ENCODE results near the gene NLGN4Y. TPM values are rescaled to one million over a fixed set of nuclear protein-coding genes. Genes with fewer than 3 reads are reported as not detected.

NLGN4Y gene
- total and polyA plus RNA-seq, 2 of the 4 experiments (the other 2 are of a cell fraction), result not detected

DNA sequence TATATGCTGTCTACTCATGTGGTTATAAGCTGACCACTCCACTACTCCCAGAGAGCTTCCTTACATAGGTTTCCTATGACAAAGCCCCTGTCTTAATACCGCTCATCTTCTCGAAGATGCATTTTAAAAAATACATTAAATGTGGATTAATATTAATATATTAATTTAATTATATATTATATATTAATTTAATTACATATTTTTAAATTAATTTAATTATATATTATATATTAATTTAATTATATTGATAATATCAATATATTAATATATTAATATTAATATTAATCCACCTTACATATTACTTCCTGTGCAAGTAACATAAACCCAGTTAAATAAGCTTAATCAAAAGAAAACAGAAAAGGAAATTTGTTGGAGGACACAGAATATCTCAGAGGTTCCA lies 19.7 kb upstream of the NLGN4Y start:
- no peak overlapping the region for H4K91ac ChIP-seq (ENCODE audit: insufficient read depth, low read depth, low read length)
- H3K23ac ChIP-seq (ENCODE audit: low read depth, low read length), result no peak overlapping the region
- ChIA-PET POLR2A (ENCODE audit: unreplicated experiment) (no interaction called here), CTCF (no interaction called here)
- no peak overlapping the region for H3K4ac ChIP-seq (ENCODE audit: low read depth, low read length)
- no peak overlapping the region for H2BK5ac ChIP-seq (ENCODE audit: low read depth, low read length, poor library complexity, severe bottlenecking)
- H3K4me1 ChIP-seq (ENCODE audit: control insufficient read depth, insufficient read depth, low read length), result no peaks in the 10 kb centered on the region
- H2BK20ac ChIP-seq (ENCODE audit: low read depth, low read length), result no peak overlapping the region
- ATAC-seq (ENCODE audit: low read depth) (no peak), DNase-seq (no peak)
- H3K36me3 ChIP-seq (ENCODE audit: control insufficient read depth, insufficient read depth, low read length), result no peaks in the 10 kb centered on the region
- no peak overlapping the region for H3K27ac ChIP-seq (ENCODE audit: insufficient read depth, low read length)
- dilution Hi-C loops (cut with HindIII; ENCODE audit: low sequenced_read_pairs, unreplicated experiment), result no loop called here
- H3K27me3 ChIP-seq (ENCODE audit: control insufficient read depth, insufficient read depth, low read length), result no peaks in the 10 kb centered on the region
- no peak overlapping the region for H3K9ac ChIP-seq (ENCODE audit: low read depth, low read length)
- no peak for TF ChIP-seq FOS (IDR thresholded peaks at IDR 0.05; ENCODE audit: low read depth, low read length)
- no peak for TF ChIP-seq MAZ (IDR thresholded peaks at IDR 0.05; ENCODE audit: borderline replicate concordance, low read depth, low read length)
- no peak for TF ChIP-seq POLR2A (IDR thresholded peaks at IDR 0.05; ENCODE audit: low read depth, low read length)
- TF ChIP-seq CHD1 (IDR thresholded peaks at IDR 0.05; ENCODE audit: low read depth, low read length), result no peak
- no peak for TF ChIP-seq NFE2L2 (IDR thresholded peaks at IDR 0.05; ENCODE audit: low read depth, low read length)
- TF ChIP-seq, protein P1, sequence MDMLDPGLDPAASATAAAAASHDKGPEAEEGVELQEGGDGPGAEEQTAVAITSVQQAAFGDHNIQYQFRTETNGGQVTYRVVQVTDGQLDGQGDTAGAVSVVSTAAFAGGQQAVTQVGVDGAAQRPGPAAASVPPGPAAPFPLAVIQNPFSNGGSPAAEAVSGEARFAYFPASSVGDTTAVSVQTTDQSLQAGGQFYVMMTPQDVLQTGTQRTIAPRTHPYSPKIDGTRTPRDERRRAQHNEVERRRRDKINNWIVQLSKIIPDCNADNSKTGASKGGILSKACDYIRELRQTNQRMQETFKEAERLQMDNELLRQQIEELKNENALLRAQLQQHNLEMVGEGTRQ (IDR thresholded peaks at IDR 0.05; ENCODE audit: low read depth, low read length), result no peak
- TF ChIP-seq MXI1 (IDR thresholded peaks at IDR 0.05; ENCODE audit: borderline replicate concordance, low read depth, low read length), result no peak
- no peak overlapping the region for H3K14ac ChIP-seq (replicated peaks; ENCODE audit: low read depth, low read length)
- no peak overlapping the region for H3K18ac ChIP-seq (ENCODE audit: low read depth, low read length)
- no peaks in the 10 kb centered on the region for H4K20me1 ChIP-seq (ENCODE audit: insufficient read depth, low read length)
- H2BK15ac ChIP-seq (ENCODE audit: low read depth, low read length), result no peak overlapping the region
- in situ Hi-C loops (cut with MboI; ENCODE audit: low sequenced_read_pairs), result no loop called here
- no peak overlapping the region for H2AK5ac ChIP-seq (ENCODE audit: low read depth, low read length)
- no peak overlapping the region for H4K5ac ChIP-seq (ENCODE audit: low read depth, low read length)
- no peaks in the 10 kb centered on the region for H3K9me1 ChIP-seq (ENCODE audit: insufficient read depth, low read length)
- no CpG with 5 or more reads among the region's 2 CpGs for WGBS, 2 experiments (ENCODE audit: extremely low coverage in 2 of 2, insufficient read length in 1 of 2)
- no peaks in the 10 kb centered on the region for H3K9me3 ChIP-seq (ENCODE audit: control insufficient read depth, insufficient read depth, low read length)
- intact Hi-C loops (cut with micrococcal nuclease), result no loop called here
- no peak overlapping the region for H3K56ac ChIP-seq (ENCODE audit: extremely low read depth, insufficient read depth, low read length)
- no peak overlapping the region for H2BK120ac ChIP-seq (ENCODE audit: low read depth, low read length)
- no peaks in the 10 kb centered on the region for H3K79me1 ChIP-seq (ENCODE audit: low read depth in 1 of 2, low read length in 2 of 2)
- H4K8ac ChIP-seq (ENCODE audit: low read depth in 2 of 2, low read length in 2 of 2), result no peak overlapping the region
- H2AFZ ChIP-seq (replicated peaks; ENCODE audit: low read length, poor library complexity), result no peak overlapping the region
- H3K4me3 ChIP-seq (ENCODE audit: insufficient read depth, low read depth, low read length), result no peak overlapping the region
- no peak overlapping the region for H2AK9ac ChIP-seq (replicated peaks; ENCODE audit: low read depth, low read length, poor library complexity)
- BruUV-seq (replicated peaks), result no TSS peak
- no peak overlapping the region for H3K4me2 ChIP-seq (ENCODE audit: low read depth, low read length)

All from IMR-90 (cell line).